Gastroesophageal sphincter (tissue), 4 donors: ENCODE data around the gene RASSF7. TPM values are rescaled to one million over a fixed set of nuclear protein-coding genes. Genes with fewer than 3 reads are reported as not detected.
A peak's percentile ranks its signal among the peaks of the same experiment; 100 is the strongest.
"Not testable (repeated sequence)": the region's sequence is repeated elsewhere in the genome, so short reads cannot be mapped to it uniquely, and the experiment has no call there.

ENCODE experiments used
- ATAC-seq: fragments of 150-250 bp; one replicate; pipeline ENCODE4 v1.9.1; 2016; ENCODE audit warnings: mild to moderate bottlenecking, moderate library complexity
- H3K27ac ChIP-seq, 4 donors: fragments of 200-600 bp; sonication (generic) in 3 of 4; 1 replicate in 3 of 4; 2 replicates in 1 of 4; pipeline ENCODE4 v1.5.1; 2016 to 2019
- H3K27me3 ChIP-seq: fragments of 200-600 bp; sonication (generic); one replicate; pipeline ENCODE4 v1.5.1; 2019
- H3K36me3 ChIP-seq, 2 donors: fragments of 200-600 bp; sonication (generic); one replicate each; pipeline ENCODE4 v1.5.1; 2019; ENCODE audit warnings: control low read depth in 1 of 2
- H3K4me1 ChIP-seq, 3 donors: fragments of 200-600 bp; sonication (generic); 1 replicate in 2 of 3; 2 replicates in 1 of 3; pipeline ENCODE4 v1.5.1; 2016 to 2019; ENCODE audit warnings: control low read depth in 2 of 3
- H3K4me3 ChIP-seq, 2 donors: fragments of 200-600 bp; sonication (generic); one replicate each; pipeline ENCODE4 v1.5.1; 2019; ENCODE audit warnings: mild to moderate bottlenecking in 1 of 2, moderate library complexity in 1 of 2
- H3K9me3 ChIP-seq, 3 donors: fragments of 200-600 bp; sonication (generic); one replicate each; pipeline ENCODE4 v1.5.1; 2017 to 2019; ENCODE audit warnings: control low read depth in 2 of 3
- CTCF ChIP-seq, 4 experiments: fragments of 200-600 bp in 2 of 4; fragments of 450-650 bp in 2 of 4; sonication (generic) in 1 of 4; IDR thresholded peaks; one replicate each; pipeline ENCODE4 v1.5.1; 2017 to 2019; ENCODE audit warnings: antibody characterized with exemption in 4 of 4, mild to moderate bottlenecking in 2 of 4, moderate library complexity in 2 of 4
- EP300 ChIP-seq: sonication (generic); formaldehyde crosslinking; IDR thresholded peaks from one replicate; pipeline ENCODE4 v1.6.1; 2017; ENCODE audit warnings: antibody characterized with exemption, mild to moderate bottlenecking
- POLR2A ChIP-seq, 2 donors: fragments of 450-650 bp; IDR thresholded peaks; one replicate each; pipeline ENCODE4 v1.6.1; 2017; ENCODE audit warnings: antibody characterized with exemption in 2 of 2, mild to moderate bottlenecking in 2 of 2, moderate library complexity in 1 of 2
- POLR2AphosphoS5 ChIP-seq: sonication (generic); formaldehyde crosslinking; IDR thresholded peaks from one replicate; pipeline ENCODE4 v1.6.1; 2017; ENCODE audit warnings: antibody characterized with exemption
- WGBS, 2 donors: methylation state at CpG; one replicate each; pipeline ENCODE4 v1.1.5; 2018; ENCODE audit warnings: low coverage in 1 of 2; 5-methylcytosine and 5-hydroxymethylcytosine counted together
- total RNA-seq, 4 donors: library from RNA; depleted of rRNA; stranded (reverse); fragments of >200 nt; gene quantifications; one replicate each; pipeline ENCODE4 v1.1.0, GENCODE V29; 2016

RASSF7 gene
- total RNA-seq, 4 donors from 2014 or later = 3.4 to 12.5 (median 8.6) TPM

- peaks cover 0 to 9% (median 0%) of the 10 kb centered on the region in 3 donors for H3K9me3 ChIP-seq
- TF ChIP-seq CTCF (IDR thresholded peaks at IDR 0.05) (no peak), POLR2A (IDR thresholded peaks at IDR 0.05) (no peak), POLR2AphosphoS5 (no peak), EP300 (no peak)
- H3K36me3 ChIP-seq = peaks cover 0 to 35% of the 10 kb centered on the region in 2 donors
- peaks cover 0 to 12% (median 0%) of the 10 kb centered on the region in 3 donors for H3K4me1 ChIP-seq
- ATAC-seq = no peak
- no peak overlapping the region for H3K4me3 ChIP-seq
- 83 to 100% methylated on average over 1 to 4 of the region's 4 CpGs for WGBS, 2 donors
- no peaks in the 10 kb centered on the region for H3K27me3 ChIP-seq
- H3K27ac ChIP-seq = no peak overlapping the region
These were observed 44.4 kb upstream of the RASSF7 start for GRCh38 chr11:516400-516799.

GRCh38 chr11:516918-517685 is 43.7 kb upstream of the RASSF7 start:
- H3K9me3 ChIP-seq, H3K27me3 ChIP-seq, H3K4me3 ChIP-seq, ATAC-seq: not testable (repeated sequence)
- H3K27ac ChIP-seq = peak overlapping the region in 2 of 4 donors; percentile 81 to 87
- 82% methylated on average over 6 of the region's 43 CpGs; no CpG with 5 or more reads in 1 of the 2 donors for WGBS, 2 donors
- peaks cover 0 to 12% (median 0%) of the 10 kb centered on the region in 3 donors for H3K4me1 ChIP-seq
- peaks cover 0 to 28% of the 10 kb centered on the region in 2 donors for H3K36me3 ChIP-seq

GRCh38 chr11:518463-519202 is 42.1 kb upstream of the RASSF7 start:
- Histone ChIP-seq H3K9me3 (peaks cover 0 to 9% (median 0%) of the 10 kb centered on the region in 3 donors), H3K4me3 (peak overlapping the region in 1 of 2 donors; percentile 34), H3K4me1 (peaks cover 0 to 12% (median 0%) of the 10 kb centered on the region in 3 donors), H3K36me3 (peaks cover 0 to 14% of the 10 kb centered on the region in 2 donors), H3K27me3 (no peaks in the 10 kb centered on the region), H3K27ac (peak overlapping the region; percentile 19 to 87 (median 78))
- peak; percentile 99 for ATAC-seq
- 32 to 43% methylated on average over 8 to 10 of the region's 74 CpGs for WGBS, 2 donors
- TF ChIP-seq CTCF (IDR thresholded peaks at IDR 0.05) (peak in 3 of 4 experiments; percentile 100), POLR2AphosphoS5 (peak; percentile 78), EP300 (no peak), POLR2A (IDR thresholded peaks at IDR 0.05) (peak; percentile 26 to 46)

- H3K27ac ChIP-seq = no peak overlapping the region
- ATAC-seq = no peak
- H3K9me3 ChIP-seq = peaks cover 0 to 9% (median 0%) of the 10 kb centered on the region in 3 donors
- TF ChIP-seq CTCF (IDR thresholded peaks at IDR 0.05) = no peak
- TF ChIP-seq POLR2AphosphoS5 = no peak
- TF ChIP-seq POLR2A (IDR thresholded peaks at IDR 0.05) = no peak
- no peak for TF ChIP-seq EP300
- H3K36me3 ChIP-seq = no peaks in the 10 kb centered on the region
- peaks cover 0 to 12% (median 0%) of the 10 kb centered on the region in 3 donors for H3K4me1 ChIP-seq
- H3K4me3 ChIP-seq = no peak overlapping the region
- H3K27me3 ChIP-seq = no peaks in the 10 kb centered on the region
- 88 to 93% methylated on average over 5 to 21 of the region's 39 CpGs for WGBS, 2 donors
These were observed 40.2 kb upstream of the RASSF7 start for GRCh38 chr11:520428-521176.

- 87% methylated on average over 3 of the region's 10 CpGs; no CpG with 5 or more reads in 1 of the 2 donors for WGBS, 2 donors
- TF ChIP-seq POLR2A (IDR thresholded peaks at IDR 0.05) = no peak
- no peak for TF ChIP-seq EP300
- TF ChIP-seq POLR2AphosphoS5 = no peak
- no peak for TF ChIP-seq CTCF (IDR thresholded peaks at IDR 0.05)
- Histone ChIP-seq H3K27me3 (no peaks in the 10 kb centered on the region), H3K4me1 (peaks cover 0 to 12% (median 0%) of the 10 kb centered on the region in 3 donors), H3K36me3 (no peaks in the 10 kb centered on the region), H3K4me3 (no peak overlapping the region), H3K27ac (no peak overlapping the region), H3K9me3 (peaks cover 0 to 9% (median 0%) of the 10 kb centered on the region in 3 donors)
- no peak for ATAC-seq
These were observed 39.5 kb upstream of the RASSF7 start for GRCh38 chr11:521177-521688.
